Stimulated activated naive CD8-positive, alpha-beta T cell treated with anti-CD3 and anti-CD28 coated beads, Interleukin-15, Interleukin-2, amounts not matched to agents 100 U/mL and 50 U/mL, for 24 hours (primary cell): ENCODE data around the gene ELMO3.
A peak's percentile ranks its signal among the peaks of the same experiment; 100 is the strongest.

Experiments used
- ATAC-seq: fragments of 150-1000 bp; cut with Tn5 transposase; one replicate; pipeline ENCODE4 v1.10.0; 2021
- DNase-seq: peaks from one replicate; pipeline ENCODE4 v3.0.0; 2021

The ELMO3 gene

DNA sequence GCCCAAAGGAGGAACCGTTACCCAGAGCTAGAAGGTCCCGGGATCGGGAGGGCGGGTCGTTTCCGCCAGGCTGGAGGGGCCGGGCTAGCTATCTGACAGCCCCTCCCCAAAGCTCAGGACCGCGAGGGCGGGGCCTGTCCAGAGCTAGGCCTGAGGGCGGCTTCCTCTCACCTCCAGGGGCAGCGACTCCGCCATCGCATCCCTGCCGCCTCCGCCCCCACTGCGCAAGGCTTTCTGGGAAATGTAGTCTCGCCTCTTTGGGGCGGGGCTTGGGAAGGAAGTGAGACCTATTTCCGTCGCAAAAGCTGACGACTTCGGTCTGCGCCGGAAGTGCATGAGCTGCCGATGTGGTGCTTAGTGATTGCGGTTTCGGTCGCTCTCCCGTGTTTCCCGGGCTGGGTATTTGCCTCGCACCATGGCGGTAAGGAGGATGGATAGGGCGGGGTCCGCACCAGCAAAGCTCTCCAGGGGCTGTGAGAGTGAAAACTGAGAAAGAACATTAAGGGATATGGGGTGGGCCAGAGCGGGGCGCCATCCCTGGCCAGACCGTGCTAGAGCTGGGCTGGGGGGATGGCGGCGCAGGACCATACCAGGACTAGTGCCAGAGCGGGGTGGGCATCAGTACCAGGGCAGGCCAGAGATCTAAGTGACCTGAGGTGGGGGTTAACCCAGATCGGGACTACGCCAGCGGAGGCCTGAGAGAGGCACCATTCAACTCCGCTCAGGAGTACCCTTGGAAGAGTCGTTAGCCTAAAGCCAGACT, 28.1 kb downstream of the ELMO3 start, which contains the start of gene TMEM208:
TMEM208 (plus strand) TSS at position 327 of the 763 bp plus-strand sequence; CDS start at position 416, 89 bp downstream.
- DNase-seq (peak; percentile 99), ATAC-seq (peak; percentile 95)

DNA sequence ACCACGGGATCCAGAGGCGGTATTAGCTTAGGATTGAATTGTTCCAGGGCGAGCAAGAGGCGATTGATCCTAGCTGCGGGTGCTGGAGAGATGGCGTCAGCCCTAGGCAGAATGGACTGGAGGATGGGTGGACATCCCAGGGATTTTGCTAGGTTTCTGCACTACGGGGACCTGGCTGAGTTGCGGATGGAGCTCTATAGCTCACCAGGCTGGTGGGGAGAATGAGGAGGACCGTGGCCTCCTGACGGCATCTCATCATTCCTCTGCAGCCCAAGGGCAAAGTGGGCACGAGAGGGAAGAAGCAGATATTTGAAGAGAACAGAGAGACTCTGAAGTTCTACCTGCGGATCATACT, 28.6 kb downstream of the ELMO3 start:
- DNase-seq (no peak), ATAC-seq (no peak)

DNA sequence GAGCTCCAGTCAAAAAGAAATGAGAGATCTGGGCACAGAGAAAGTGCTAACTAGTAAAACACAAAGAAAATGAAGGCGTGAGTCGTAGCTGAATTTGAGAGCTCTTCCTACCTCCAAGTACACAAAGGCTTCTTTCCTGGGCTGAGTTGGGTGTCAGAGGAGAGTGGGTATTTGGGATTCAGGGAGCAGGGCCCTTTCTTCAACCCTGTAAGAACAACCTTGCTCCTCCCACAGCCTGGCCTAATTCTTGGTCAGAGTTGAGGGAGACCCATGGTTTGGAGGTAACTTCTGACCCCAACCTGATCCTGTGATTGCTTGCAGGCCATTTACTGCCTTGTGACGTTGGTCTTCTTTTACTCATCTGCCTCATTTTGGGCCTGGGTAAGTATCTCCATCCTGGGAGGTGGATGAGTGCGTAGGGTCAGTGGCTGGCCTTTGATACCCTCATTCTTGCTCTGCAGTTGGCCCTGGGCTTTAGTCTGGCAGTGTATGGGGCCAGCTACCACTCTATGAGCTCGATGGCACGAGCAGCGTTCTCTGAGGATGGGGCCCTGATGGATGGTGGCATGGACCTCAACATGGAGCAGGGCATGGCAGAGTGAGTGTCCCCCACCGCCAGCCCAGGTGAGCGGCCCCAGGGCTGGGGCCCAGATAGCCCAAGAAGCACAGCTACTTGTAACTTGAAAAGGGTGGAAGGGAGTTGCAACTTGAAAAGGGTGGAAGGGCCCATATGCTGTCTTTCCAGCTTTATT, 29.3 kb downstream of the ELMO3 start:
- DNase-seq (no peak), ATAC-seq (no peak)

DNA sequence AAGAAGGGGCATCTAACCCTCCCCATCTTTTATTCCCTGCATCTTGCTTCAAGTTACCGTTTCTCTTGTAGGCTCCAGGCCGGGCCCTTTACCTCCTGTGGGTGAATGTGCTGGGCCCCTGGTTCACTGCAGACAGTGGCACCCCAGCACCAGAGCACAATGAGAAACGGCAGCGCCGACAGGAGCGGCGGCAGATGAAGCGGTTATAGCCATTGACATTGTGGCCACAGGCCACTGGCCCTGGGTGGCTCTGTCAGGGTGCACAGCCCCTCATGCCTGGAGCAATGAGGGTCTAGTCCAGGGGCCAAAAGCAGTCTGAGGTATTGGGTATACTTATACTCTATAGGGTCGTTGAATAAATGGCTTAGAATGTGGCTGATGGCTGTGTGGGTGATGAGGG, 30.0 kb downstream of the ELMO3 start:
- no peak for ATAC-seq

GRCh38 chr16:67229906-67230808, 31.2 kb downstream of the ELMO3 start:
- ATAC-seq (no peak), DNase-seq (no peak)

More for the DNA sequence above, 30.0 kb downstream of the ELMO3 start:
- no peak for DNase-seq

DNA sequence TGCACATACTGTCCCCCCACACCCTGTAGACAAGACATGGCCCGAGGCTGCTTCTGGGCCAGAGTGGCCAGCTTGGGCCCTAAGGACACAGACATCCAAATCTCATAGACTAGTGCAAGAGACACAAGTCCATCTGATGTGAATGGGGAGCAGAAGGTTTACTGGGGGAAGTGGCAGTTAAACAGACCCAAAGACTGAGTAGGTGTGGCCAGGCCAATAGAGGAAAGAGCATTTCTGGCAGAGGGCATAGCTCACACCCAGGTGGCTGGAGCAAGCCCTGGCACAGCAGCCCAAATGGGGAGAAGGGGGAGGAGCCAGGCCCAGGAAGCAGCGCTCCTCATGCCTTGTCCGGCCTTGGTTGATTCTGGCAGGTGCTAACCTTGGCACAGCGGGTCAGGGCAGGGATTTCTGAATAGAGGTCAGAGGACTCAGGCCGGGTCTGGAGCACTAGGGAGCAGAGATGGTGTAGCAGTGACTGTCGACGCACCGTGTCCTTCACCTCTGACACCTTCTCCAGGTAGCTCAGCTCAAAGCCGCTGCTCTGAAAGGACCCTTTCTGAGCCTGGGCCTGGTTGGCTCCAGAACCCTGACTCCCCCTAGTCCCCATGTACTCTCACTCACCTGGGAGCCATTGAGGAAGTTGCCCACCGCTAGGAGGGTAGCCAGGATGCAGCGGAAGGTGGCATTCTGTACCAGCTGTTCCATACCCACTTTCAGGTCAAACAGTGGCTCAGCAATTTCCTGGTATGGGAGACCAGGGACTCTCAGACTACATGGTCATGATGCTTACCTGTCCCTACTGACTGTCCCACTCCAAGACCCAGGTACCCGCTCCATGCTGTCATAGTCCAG, 32.1 kb downstream of the ELMO3 start:
- no peak for ATAC-seq
- DNase-seq: no peak

- no peak for ATAC-seq
- DNase-seq: no peak
These were observed 34.7 kb downstream of the ELMO3 start for GRCh38 chr16:67233596-67233995.

GRCh38 chr16:67234180-67234597, 35.3 kb downstream of the ELMO3 start:
- ATAC-seq (no peak), DNase-seq (no peak)

DNA sequence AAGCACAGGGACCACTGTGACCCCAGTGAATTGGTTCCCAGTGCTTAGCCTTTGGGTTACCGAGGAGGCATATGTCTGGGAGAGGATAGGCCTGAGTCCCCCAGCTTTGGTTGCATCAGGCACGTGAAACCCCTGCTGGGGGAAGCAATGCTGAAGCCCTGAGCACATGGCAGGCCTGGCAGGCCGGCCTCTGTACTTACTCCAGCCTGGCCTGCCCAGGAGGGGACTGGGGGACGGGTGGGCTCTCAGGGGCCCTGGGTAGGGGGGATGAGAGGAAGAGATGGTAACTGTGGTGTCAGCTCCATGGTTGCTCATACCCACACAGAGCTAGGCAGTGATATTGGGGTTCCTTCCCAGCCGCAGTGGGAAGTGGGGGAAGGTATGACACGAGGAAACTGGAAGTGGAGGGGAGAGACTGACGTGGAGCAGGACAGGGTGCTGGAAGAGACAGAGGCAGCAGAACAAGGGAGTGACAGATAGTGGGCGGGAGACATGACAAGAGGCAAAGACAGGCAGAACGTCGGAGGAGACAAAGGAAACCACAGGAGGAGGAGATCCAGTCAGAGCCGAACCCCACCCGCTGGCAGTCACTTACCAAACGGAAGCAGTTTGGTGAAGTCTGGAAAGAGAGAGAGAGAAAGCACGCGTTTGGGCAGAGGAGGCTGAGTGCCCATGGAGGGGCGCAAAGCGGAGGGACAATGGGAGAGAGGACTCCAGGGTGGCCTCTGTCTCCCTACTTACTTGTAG, 37.1 kb downstream of the ELMO3 start:
- DNase-seq (no peak), ATAC-seq (no peak)

DNA sequence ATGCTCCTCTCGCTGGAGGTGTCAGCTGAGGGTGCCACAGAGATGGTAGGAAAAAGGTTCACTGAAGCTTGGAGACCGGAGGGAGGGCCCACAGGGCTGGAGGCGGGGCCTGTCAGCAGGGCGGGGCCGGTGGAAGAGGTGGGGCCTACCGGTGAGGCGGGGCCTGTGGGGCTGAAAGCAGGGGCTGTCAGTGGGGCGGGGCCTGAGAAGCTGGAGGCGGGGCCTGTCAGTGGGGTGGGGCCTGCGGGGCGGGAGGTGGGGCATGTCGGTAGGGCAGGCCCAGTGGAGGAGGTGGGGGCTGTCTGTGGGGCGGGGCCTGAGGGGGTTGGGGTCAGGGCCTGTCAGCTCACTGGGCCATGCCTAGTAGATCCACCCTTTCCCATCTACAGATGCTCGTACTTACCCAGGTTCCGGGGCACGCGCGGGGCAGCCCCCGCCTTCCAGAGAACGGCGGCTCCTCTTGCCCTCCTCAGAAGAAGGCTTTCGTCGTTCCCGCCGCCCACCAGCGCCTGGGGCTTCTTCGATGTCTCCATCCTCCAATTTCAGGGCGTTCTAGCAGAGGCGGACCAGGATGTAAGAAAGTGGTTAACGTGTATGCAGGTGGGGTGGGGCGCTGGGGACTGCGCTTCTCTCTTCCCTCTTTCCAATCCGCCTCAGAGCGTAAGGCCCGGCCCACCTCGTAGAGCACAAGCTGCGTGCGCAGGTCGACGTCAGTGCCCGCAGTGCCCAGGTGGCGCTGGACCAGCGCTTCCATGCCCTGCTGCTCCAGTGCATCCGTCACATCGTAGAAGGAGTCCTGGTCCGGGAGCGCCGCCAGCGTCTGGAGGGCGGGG, 37.8 kb downstream of the ELMO3 start:
- ATAC-seq (peak; percentile 78), DNase-seq (peak; percentile 90)

DNA sequence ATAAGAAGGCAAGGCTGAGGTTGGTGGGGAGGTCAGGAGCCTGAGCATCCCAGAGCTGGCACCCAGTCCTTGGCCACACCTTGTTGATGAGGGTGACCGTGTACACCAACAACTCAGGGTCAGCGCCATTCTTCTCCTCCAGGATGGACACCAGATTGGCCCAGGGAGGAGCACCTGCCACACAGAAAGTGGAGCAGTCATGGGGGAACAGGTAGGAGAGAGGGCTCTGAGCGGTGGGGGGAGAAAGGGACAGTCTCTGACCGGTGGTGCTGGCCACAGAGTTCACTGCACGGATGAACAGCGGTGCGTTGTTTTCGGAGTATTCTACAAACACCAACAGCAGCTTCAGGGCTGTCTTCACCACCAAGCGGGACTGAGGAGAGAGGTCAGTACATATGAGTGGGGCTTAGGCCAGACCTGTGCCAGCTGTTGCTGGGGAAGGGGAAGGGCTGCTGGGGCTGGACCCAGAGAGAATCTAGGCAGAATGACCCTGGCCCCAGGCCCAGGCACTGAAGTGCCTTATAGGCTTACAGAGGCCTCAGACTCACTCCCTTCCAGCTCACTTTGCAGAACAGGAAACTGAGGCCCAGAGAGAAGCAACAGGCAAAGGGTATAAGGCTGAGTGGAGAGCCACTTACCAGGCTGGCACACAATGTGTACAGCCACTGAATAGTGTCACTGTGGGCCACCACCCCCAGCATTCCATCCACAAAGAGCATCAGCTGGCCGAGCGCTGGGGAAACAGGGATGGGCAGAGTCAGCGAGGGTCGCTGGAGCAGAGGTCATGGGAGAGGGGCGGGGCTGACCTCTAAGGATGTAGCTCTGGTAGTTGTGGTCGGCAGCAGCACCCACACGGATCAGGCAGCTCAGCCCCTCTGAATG, 38.7 kb downstream of the ELMO3 start:
- no peak for ATAC-seq
- no peak for DNase-seq

DNA sequence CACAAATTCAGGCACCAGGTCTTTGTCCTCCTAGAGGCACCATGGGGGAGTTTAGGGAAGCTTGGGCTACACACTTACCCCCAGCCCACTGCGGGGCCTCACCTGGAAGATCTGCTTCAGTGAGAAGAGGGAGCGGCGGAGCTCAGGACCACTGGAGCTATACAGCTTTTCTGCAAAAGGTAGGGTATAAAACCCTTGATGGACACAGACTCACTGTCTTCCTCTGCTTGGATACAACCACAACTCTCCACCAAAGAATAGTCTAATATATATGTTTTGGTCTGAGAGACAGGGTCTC, 39.3 kb downstream of the ELMO3 start:
- DNase-seq: no peak
- ATAC-seq: no peak

- no peak for ATAC-seq
- DNase-seq: no peak
These were observed 40.0 kb downstream of the ELMO3 start for GRCh38 chr16:67238806-67239470.

GRCh38 chr16:67240506-67240905, 41.6 kb downstream of the ELMO3 start:
- ATAC-seq (no peak), DNase-seq (no peak)

- ATAC-seq: no peak
- no peak for DNase-seq
These were observed 42.3 kb downstream of the ELMO3 start for GRCh38 chr16:67241008-67241900.

DNA sequence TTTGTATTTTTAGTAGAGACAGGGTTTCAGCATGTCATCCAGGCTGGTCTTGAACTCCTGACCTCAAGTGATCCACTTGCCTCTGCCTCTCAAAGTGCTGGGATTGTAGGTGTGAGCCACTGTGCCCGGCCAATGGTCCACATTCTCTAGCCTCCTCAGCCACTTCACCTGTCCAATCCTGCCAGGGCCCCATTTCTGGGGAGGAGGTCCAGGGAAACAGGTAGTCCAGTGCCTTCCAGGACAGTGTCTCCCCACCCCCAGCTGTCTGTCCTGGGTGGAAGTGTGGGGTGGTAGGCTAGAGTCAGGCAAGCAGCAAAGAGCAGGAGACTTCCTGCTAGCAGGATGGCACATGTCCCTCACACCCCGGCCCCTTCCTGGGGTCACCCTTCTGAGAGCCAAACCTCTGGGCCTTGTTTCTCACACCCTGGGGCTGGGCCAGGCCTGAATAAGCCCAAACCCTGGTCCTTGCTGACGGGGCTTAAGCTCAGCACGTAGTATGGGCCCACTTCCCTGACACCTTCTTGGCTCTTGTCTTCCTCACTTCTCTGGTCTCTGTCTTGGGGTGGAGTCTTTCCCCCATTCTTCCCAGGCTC, 43.3 kb downstream of the ELMO3 start:
- ATAC-seq (no peak), DNase-seq (no peak)

- DNase-seq: no peak
- no peak for ATAC-seq
These were observed 44.5 kb downstream of the ELMO3 start for GRCh38 chr16:67243481-67243880.
